Kasumi-1 (cell line): Measurements from ENCODE around the gene ACTL6B.
"Not testable (repeated sequence)": the region's sequence is repeated elsewhere in the genome, so short reads cannot be mapped to it uniquely, and the experiment has no call there.

Source experiments
- DNase-seq, 2 experiments: peaks; one replicate each; lab custom pipeline; 2025; lab: John Stamatoyannopoulos, UW

ACTL6B gene

GRCh38 chr7:100671353-100672327 lies 15.4 kb upstream of the ACTL6B start:
- no peak for DNase-seq

- DNase-seq, result no peak
Observed at GRCh38 chr7:100670074-100670473, 13.8 kb upstream of the ACTL6B start.

GRCh38 chr7:100669106-100669505 lies 12.9 kb upstream of the ACTL6B start:
- DNase-seq, result not testable (repeated sequence)

- DNase-seq, result no peak
Observed at GRCh38 chr7:100668069-100668449, 11.8 kb upstream of the ACTL6B start.

- no peak for DNase-seq
Observed at GRCh38 chr7:100667331-100668068, 11.3 kb upstream of the ACTL6B start.

- no peak for DNase-seq
Observed at GRCh38 chr7:100665168-100665726, 9.0 kb upstream of the ACTL6B start.

GRCh38 chr7:100662194-100662776 lies 6.0 kb upstream of the ACTL6B start:
- not testable (repeated sequence) for DNase-seq

- DNase-seq, result no peak
Observed at GRCh38 chr7:100654908-100655831, 1.1 kb downstream of the ACTL6B start.

GRCh38 chr7:100649826-100650565 lies 6.3 kb downstream of the ACTL6B start:
- DNase-seq, result no peak

- no peak for DNase-seq
Observed at GRCh38 chr7:100642534-100642907, 13.7 kb downstream of the ACTL6B start.

GRCh38 chr7:100641860-100642533 lies 14.3 kb downstream of the ACTL6B start:
- DNase-seq, result no peak

GRCh38 chr7:100641463-100641859 lies 14.8 kb downstream of the ACTL6B start, which contains the start of gene TFR2:
TFR2 (minus strand) TSS chr7:100641552; CDS start chr7:100641509, 43 bp downstream.
- no peak for DNase-seq

- DNase-seq, result no peak
Observed at GRCh38 chr7:100640517-100641440, 15.5 kb downstream of the ACTL6B start.

- no peak for DNase-seq
Observed at GRCh38 chr7:100639995-100640516, 16.2 kb downstream of the ACTL6B start.

GRCh38 chr7:100632951-100633717 lies 23.1 kb downstream of the ACTL6B start:
- peak; percentile 59 to 66 for DNase-seq

- no peak for DNase-seq
Observed at GRCh38 chr7:100630066-100630465, 26.2 kb downstream of the ACTL6B start.

- peak; percentile 39 to 55 for DNase-seq
Observed at GRCh38 chr7:100629117-100629716, 27.0 kb downstream of the ACTL6B start.
